HG03039 (cell line): ENCODE measurements around the gene PANX1.

Experiments
- ATAC-seq: cut with Tn5 transposase; IDR thresholded peaks from one replicate; pipeline ENCODE4 v1.9.1; 2021; ENCODE audit warnings: mild to moderate bottlenecking, moderate library complexity; ENCODE audit not compliant: unreplicated experiment

The PANX1 gene

GRCh38 chr11:94128291-94128745, 323 bp upstream of the PANX1 start:
- peak; percentile 17 for ATAC-seq

DNA sequence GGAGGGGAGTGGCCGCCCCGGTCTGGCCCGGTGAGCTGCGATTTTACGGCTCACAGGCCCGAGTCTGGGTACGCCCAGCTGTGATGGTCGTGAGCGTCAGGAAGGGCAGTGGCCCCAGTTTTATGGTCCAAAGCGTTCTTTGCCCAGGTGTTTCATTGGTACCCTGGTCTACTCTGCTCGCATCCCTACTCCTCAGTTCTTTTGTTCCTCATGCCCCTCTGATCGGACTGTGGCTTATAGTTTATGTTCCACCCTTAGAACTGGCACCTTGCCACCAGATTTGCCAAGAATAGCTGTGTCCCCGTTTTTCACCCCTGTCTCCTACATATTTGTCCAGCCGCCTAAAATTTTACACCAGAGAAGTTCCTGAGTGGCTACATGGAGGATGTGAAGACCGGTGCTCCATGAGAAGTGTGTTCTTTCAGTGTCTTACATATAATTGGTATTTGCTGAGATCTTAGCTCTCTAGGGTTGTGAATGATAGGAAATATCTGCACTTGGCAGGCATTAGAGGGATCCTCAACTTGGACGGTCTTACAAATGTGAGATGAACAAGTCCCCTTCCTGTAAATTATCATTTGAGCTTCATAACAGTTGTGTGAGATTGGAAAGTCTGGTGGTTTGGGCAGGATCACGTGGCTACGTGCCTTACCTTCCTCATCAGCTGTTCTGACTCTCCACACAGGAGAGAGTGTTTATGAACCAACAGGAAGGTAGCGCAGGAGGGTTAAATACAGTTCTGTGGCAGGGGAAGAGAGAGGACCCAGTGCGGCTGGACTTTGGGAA, 1.1 kb downstream of the PANX1 start:
- no peak for ATAC-seq

GRCh38 chr11:94130298-94131046, 1.8 kb downstream of the PANX1 start:
- ATAC-seq = no peak

DNA sequence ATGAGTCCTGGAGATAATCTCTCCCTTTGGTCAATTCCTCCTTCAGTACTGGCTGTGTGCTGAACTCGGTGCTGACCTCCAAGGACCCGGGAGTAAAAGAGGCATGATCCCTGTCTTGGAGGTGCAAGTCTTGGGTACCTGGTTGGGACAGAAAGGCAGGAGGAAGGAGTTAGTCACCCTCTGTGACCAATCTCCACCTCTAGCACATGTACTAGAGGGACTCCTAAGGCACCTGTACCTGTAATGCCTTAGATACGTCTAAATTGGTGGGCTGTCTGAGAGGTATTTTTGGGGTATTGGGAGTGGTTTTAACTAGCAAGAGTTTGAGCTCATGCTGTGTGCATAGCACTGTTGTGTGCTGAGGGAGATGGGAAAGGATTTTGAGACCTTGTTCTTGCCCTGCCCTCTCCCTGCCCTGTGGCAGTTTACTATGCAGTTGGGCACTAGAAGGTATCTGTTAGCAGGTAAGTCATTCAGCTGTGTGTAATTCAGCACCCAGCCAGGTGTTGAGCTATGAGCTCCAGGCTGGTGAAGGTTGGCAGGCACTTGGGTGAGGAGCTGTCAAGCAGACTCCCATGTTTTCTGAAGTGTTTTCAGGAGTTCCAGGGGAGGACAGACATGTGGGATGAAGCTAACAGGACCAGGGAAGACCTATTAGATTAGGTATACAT, 2.5 kb downstream of the PANX1 start:
- no peak for ATAC-seq

DNA sequence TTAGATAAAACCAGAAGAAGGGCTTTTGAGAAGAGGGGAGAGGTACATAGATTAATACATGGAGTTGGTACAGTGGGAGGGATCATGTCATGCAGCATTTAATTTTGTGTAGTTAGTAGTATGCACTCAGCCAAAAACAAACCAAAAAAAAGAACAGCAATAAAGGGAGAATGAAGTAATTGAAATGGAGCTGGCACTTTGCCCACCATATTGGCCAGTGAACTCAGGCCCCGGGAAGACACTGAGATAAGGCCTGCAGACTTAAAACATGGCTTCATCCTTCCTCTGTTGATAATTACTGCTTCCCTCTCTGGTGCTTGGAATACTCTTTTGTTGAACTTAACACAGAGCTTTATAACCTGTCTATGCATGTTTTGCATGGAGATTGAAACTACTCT, 3.1 kb downstream of the PANX1 start:
- ATAC-seq = no peak

GRCh38 chr11:94132152-94132558, 3.5 kb downstream of the PANX1 start:
- no peak for ATAC-seq

DNA sequence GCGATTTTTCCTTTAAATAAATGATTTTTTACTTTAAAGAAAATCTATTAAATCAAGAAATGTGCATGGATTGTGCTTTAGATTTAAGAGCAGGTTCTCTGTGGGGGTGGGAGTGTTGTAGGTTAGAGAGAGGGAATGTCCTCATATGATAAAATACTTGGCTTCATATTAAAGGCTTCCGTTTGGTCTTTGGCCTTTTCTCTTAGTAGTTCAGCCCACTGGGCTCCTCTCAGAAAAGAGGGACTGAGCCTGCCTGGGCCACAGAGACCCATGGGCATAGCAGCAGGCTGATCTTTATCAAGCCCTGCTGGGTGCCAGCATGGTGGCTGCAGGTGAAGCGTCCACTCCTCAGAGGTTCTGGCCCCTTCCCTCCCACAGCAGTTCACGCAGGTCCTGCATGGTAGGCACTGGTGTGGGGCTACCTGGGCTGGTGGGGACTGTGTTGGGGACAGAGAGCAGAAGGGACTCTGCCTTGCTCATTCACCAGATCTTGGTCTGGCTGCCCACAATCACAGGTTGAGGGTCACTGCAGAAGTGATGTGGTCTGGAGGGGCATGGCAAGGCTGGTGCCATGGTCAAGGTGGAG, 4.3 kb downstream of the PANX1 start:
- ATAC-seq = no peak

DNA sequence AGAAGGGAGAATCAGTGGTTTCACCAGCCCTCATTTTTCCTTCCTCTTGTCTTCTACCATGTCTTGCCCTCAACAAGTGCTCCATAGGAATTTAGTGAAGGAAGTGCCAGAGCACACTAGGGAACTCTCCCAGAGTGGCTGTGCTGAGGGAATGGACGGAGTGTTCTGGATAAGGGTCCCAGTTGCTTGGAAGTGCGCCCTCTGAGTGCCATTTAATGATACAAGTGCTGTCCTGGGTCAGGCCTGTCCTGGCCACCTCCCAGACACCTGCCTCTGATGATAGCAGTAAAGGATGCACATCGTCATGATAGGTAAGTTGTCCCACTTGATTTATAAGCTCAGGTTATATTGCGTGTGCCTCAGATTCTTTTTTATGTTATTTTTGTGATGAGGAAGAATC, 5.1 kb downstream of the PANX1 start:
- ATAC-seq = no peak

GRCh38 chr11:94134651-94135512, 6.2 kb downstream of the PANX1 start:
- ATAC-seq = peak; percentile 46

DNA sequence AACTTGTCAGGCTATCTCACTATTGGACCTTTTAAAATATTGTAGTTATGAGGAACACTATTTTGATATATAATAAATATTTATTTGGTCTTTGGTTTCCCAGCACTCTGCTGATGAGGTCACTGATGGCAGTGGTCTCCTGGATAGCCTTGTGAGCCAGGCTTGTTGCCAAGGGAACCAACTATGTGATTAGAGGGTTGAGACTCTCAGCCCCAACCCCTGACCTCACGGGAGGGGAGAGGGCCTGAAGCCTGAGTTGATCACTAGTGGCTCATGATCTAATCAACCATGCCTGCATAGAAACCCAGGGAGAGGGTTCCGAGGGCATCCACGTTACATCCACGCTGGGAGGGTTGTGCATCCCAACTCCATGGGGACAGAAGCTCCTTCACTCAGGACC, 10.8 kb downstream of the PANX1 start:
- no peak for ATAC-seq

GRCh38 chr11:94140154-94140655, 11.6 kb downstream of the PANX1 start:
- ATAC-seq = no peak

DNA sequence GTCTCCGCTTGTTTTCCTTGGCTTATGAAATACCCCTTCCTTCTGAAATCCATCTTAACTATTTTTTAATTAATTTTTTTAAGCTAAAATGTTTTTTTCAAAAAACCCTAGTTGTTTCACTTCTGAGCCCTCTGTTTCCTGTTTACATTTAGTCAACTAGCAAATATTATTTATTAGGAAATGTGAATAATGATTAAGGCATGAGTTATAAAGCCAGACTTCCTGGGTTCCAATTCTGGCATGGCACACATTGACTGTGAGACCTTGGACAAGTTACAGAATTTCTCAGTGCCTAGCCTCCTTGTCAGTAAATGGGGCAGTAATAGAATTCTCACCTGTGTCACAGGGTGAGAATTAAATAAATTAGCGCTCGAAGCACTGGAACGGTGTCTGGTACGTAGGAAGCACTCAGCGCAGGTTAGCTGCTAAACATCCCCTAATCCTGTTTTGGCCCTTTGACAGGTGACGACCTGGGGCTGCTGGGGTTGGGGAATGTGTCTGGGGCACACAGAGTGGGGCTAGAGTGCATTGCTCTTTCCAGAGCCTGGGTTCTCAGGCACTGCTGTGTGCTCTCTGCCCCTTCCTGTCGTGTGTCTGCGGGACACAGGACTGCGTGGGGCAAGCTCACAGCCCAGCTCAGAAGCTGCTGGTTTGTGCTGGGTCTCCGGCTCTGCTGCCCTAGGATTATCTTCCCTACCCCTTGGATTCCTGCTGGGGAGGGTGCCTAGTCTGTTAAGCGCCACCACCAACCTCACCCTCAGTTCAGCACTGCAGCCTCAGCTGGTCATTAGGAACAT, 13.1 kb downstream of the PANX1 start:
- no peak for ATAC-seq

GRCh38 chr11:94142308-94143281, 14.0 kb downstream of the PANX1 start:
- ATAC-seq = no peak

DNA sequence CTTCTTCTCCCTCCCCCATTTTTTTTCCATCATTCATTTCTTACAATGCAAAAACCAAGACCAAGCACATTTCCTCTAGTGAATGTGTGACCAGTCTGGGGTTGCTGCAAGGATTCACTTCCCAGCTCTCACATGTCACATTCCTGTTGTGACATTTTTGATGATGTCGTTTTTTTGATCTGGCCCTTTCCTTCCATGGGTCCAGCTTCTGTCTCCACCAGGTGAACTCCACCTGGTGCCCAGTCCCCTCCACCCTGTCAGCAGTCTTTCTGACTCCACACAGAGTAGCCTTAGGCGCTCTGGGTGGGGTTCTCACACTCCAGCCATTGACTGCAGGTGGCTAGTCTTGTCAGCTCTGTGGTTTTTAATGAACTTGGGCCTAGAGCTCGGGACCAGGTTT, 15.6 kb downstream of the PANX1 start:
- no peak for ATAC-seq

DNA sequence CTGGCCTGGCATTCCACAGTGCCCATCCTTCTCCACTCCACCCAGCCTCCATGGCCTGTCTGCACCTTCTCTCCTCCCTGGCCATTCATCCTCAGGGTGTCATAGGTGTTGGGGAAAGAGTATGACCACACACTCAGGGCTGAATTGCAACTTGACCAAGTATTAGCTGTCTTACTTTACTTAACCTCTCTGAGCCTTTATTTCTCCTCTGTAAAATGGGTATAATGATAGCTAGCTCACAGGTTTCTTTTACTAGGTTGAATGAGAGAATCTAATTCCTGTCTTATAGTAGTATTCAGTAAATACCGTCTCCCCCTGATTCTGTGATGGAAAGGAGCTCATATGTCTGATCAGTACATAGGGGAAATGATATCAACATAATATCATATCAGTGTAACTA, 16.0 kb downstream of the PANX1 start:
- no peak for ATAC-seq

DNA sequence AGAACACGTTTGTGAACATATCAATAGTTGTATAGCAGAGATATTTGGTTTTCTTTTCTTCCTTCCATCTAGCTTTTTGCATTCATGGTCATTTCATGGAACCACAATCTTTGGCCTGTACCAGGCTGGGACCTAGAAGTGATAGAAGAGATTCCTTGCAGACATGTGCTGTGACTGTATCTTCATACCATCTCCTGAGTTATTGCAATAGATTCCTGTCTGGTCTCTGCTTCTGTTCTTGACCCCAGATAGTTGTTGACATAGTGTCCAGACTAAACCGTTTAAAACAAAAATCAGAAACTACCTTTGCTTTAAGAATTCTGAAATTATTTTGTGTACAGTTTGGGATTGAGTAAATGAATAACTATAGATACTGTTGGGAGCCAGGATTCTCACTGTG, 16.8 kb downstream of the PANX1 start:
- ATAC-seq = no peak

GRCh38 chr11:94145916-94146315, 17.3 kb downstream of the PANX1 start:
- no peak for ATAC-seq

DNA sequence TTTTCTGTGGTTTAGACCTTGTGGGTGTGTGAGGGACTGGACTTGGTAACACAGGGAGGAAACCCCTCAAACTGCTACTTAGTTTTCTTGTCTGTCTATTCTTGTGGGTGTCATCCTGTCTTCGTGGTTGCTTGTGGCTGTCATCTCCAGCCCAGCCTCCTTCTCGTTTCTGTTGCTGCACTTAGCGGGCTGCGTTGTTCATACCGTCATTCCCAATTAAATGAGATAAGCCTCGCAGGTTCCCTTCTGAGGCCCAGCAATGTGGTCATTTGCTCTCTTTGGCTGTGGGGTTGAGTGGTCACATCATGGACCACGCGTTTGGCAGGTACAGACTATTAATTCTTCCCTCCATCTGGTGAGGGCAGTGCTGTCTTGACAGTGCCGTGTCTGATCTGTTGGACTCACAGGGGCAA, 18.8 kb downstream of the PANX1 start:
- ATAC-seq = no peak
